Measurements from ENCODE around the gene TAF1C.

DNA sequence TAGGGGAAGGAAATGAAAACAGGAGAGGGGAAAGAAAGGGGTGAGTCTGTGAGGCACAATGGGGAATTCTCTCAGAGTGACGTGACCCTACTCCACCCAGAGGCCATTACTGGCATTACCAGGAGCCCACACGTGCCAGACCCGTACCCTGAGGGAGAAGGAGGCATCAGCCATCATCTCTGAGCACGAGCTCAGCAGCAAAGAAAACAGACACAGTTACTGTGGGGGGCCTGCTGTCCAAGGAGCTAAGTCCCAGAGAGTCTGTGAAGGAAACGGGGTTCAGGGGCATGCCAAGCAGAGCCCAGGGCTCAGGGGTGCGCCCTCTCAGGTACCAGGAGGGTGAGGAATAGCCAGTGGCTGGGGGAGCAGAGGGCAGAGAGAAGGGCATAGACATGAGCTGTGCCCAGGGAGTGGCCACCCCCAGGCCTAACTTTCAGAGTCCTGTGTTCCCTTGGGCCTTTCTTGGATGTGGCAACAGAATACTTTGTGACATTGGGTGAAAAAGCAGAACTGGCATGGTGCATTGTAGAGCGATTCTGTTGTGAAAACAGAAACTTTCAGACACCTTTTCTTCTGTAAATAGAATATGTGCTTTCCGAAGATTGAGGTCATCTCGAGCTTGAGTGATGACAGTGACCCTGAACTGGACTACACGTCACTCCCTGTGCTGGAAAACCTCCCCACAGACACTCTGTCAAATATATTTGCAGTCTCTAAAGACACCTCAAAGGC is 11.3 kb downstream of the TAF1C start:
- peak in 1 of 3 donors; percentile 68 for TF ChIP-seq CTCF (IDR thresholded peaks at IDR 0.05)
- TF ChIP-seq POLR2A (IDR thresholded peaks at IDR 0.05), result peak; percentile 16
